HCT116 (cell line): ENCODE measurements around the gene SBSN. TPM values are rescaled to one million over a fixed set of nuclear protein-coding genes. Genes with fewer than 3 reads are reported as not detected.
A peak's percentile ranks its signal among the peaks of the same experiment; 100 is the strongest.

Source experiments
- ATAC-seq: fragments of 200-7000 bp; cut with Tn5 transposase; 2 replicates; pipeline ENCODE4 v1.9.1; 2020; ENCODE audit warnings: mild to moderate bottlenecking, moderate library complexity
- BruUV-seq: library from RNA; stranded (reverse); fragments of 400-500 nt; replicated peaks from 2 replicates; lab custom pipeline; 2021; lab: Mats Ljungman, UMichigan
- CTCF ChIA-PET: fragments of 300-600 bp; sonication (Branson Sonifier 250); formaldehyde crosslinking; loops from one replicate; lab custom pipeline; 2021; ENCODE audit warnings: antibody characterized with exemption; lab: Charles Lee
- POLR2A ChIA-PET: fragments of 300-600, 350-600 bp; sonication (Branson Sonifier 250); formaldehyde crosslinking; loops from one replicate; lab custom pipeline; 2021; ENCODE audit warnings: antibody characterized with exemption; lab: Charles Lee
- RAD21 ChIA-PET, 2 experiments: fragments of 300-600 bp; sonication (Branson Sonifier 250); formaldehyde crosslinking; loops; one replicate each; lab custom pipeline; 2023; ENCODE audit warnings: low total read pairs in 2 of 2; ENCODE audit not compliant: uncharacterized antibody in 2 of 2, unreplicated experiment in 2 of 2, low non-redundant PET in 1 of 2; lab: Charles Lee
- DNase-seq: peaks from one replicate; pipeline ENCODE4 v3.0.0-alpha.2; 2010; ENCODE audit warnings: low read depth, low spot score
- H2AFZ ChIP-seq: fragments of 200-600 bp; shearing (Covaris generic), sonication (generic); 2 replicates; pipeline ENCODE4 v1.6.1; 2017; ENCODE audit warnings: low read depth, mixed run types, mixed read lengths, antibody characterized with exemption, low read length; ENCODE audit not compliant: poor library complexity, severe bottlenecking
- H3K27ac ChIP-seq: 2 replicates; pipeline ENCODE4 v1.5.1; 2012; ENCODE audit warnings: low read depth, low read length
- H3K27me3 ChIP-seq: fragments of 200-600 bp; sonication (generic); 2 replicates; pipeline ENCODE4 v1.6.1; 2016; ENCODE audit warnings: mixed run types, low read length, mixed read lengths; ENCODE audit not compliant: insufficient read depth
- H3K36me3 ChIP-seq, 2 experiments: fragments of 200-500 bp in 1 of 2; fragments of 200-600 bp in 1 of 2; sonication (Bioruptor generic) in 1 of 2; sonication (generic) in 1 of 2; 2 replicates each; pipeline versions ENCODE4 v1.5.1 to v1.6.1; 2014 to 2016; ENCODE audit warnings: low read length in 2 of 2, inconsistent platforms in 1 of 2, mixed read lengths in 1 of 2, mixed run types in 1 of 2; ENCODE audit not compliant: insufficient read depth in 2 of 2, control insufficient read depth in 1 of 2
- H3K4me1 ChIP-seq, 2 experiments: fragments of 200-600 bp in 1 of 2; sonication (generic) in 1 of 2; 2 replicates each; pipeline versions ENCODE4 v1.5.1 to v1.6.1; 2012 to 2017; ENCODE audit warnings: low read length in 2 of 2, inconsistent platforms in 1 of 2, mild to moderate bottlenecking in 1 of 2, mixed read lengths in 1 of 2, mixed run types in 1 of 2, moderate library complexity in 1 of 2; ENCODE audit not compliant: insufficient read depth in 2 of 2, control insufficient read depth in 1 of 2
- H3K4me2 ChIP-seq: fragments of 200-600 bp; sonication (generic); 2 replicates; pipeline ENCODE4 v1.6.1; 2017; ENCODE audit warnings: mixed run types, low read length, mixed read lengths
- H3K4me3 ChIP-seq, 2 experiments: fragments of 200-600 bp in 1 of 2; sonication (generic) in 1 of 2; replicated peaks in 1 of 2; 2 replicates each; pipeline ENCODE4 v1.5.1; 2011 to 2016; ENCODE audit warnings: low read length in 2 of 2, control low read depth in 1 of 2, low read depth in 1 of 2, mild to moderate bottlenecking in 1 of 2, mixed read lengths in 1 of 2, mixed run types in 1 of 2
- H3K79me2 ChIP-seq: fragments of 200-600 bp; sonication (generic); 2 replicates; pipeline ENCODE4 v1.6.1; 2017; ENCODE audit warnings: mild to moderate bottlenecking, mixed run types, low read length, moderate library complexity, mixed read lengths; ENCODE audit not compliant: insufficient read depth
- H3K9ac ChIP-seq: fragments of 200-600 bp; sonication (generic); 2 replicates; pipeline ENCODE4 v1.6.1; 2016; ENCODE audit warnings: low read length, mixed read lengths
- H3K9me2 ChIP-seq: fragments of 200-600 bp; sonication (generic), shearing (Covaris generic); 2 replicates; pipeline ENCODE4 v1.6.1; 2017; ENCODE audit warnings: mixed run types, mild to moderate bottlenecking, moderate library complexity; ENCODE audit not compliant: insufficient read depth
- H3K9me3 ChIP-seq, 2 experiments: fragments of 200-500 bp in 1 of 2; fragments of 200-600 bp in 1 of 2; sonication (Bioruptor generic) in 1 of 2; sonication (generic) in 1 of 2; 2 replicates each; pipeline ENCODE4 v1.6.1; 2014 to 2017; ENCODE audit warnings: low read length in 2 of 2, mixed read lengths in 2 of 2, inconsistent platforms in 1 of 2, low read depth in 1 of 2, mild to moderate bottlenecking in 1 of 2, mixed run types in 1 of 2, moderate library complexity in 1 of 2; ENCODE audit not compliant: control insufficient read depth in 1 of 2, insufficient read depth in 1 of 2
- H4K20me1 ChIP-seq: fragments of 200-600 bp; sonication (generic), shearing (Covaris generic); 2 replicates; pipeline ENCODE4 v1.6.1; 2017; ENCODE audit warnings: mixed run types, mild to moderate bottlenecking, moderate library complexity; ENCODE audit not compliant: insufficient read depth
- CEBPB ChIP-seq: IDR thresholded peaks from 2 replicates; pipeline ENCODE4 v1.6.1; 2012; ENCODE audit warnings: low read depth
- POLR2AphosphoS5 ChIP-seq: IDR thresholded peaks from 2 replicates; pipeline ENCODE4 v1.6.1; 2011; ENCODE audit warnings: mild to moderate bottlenecking, low read depth, low read length, moderate library complexity
- RAD21 ChIP-seq: IDR thresholded peaks from 2 replicates; pipeline ENCODE4 v1.6.1; 2012; ENCODE audit warnings: low read depth, mild to moderate bottlenecking
- TCF7L2 ChIP-seq: IDR thresholded peaks from 2 replicates; pipeline ENCODE4 v1.7.0; 2011; ENCODE audit warnings: borderline replicate concordance, inconsistent platforms; ENCODE audit not compliant: insufficient read depth, insufficient read length; ENCODE audit errors: extremely low read depth
- ZFX ChIP-seq: fragments of 450-650 bp; IDR thresholded peaks from 2 replicates; pipeline ENCODE4 v1.6.1; 2017
- ZNF274 ChIP-seq: fragments of 200-500 bp; sonication (Bioruptor generic); IDR thresholded peaks from 2 replicates; pipeline ENCODE4 v1.6.1; 2014; ENCODE audit warnings: mild to moderate bottlenecking, low read depth, low read length, inconsistent platforms
- intact Hi-C: fragments of 100-400 bp; cut with micrococcal nuclease; formaldehyde crosslinking; loops from 2 replicates; pipeline ENCODE4 v1.10.0; 2022
- total RNA-seq: library from RNA; stranded (reverse); gene quantifications from one replicate; pipeline ENCODE4 v1.2.1, GENCODE V29; 2021; ENCODE audit not compliant: unreplicated experiment
- TF ChIP-seq, protein P1 (sequence below), 3 experiments: fragments of 200-600 bp in 1 of 3; sonication (generic) in 1 of 3; IDR thresholded peaks in 2 of 3; conservative IDR thresholded peaks in 1 of 3; 2 replicates each; pipeline ENCODE4 v1.5.1; 2012 to 2017; ENCODE audit warnings: low read depth in 2 of 3, low read length in 2 of 3, antibody characterized with exemption in 1 of 3, borderline replicate concordance in 1 of 3, control low read depth in 1 of 3, mild to moderate bottlenecking in 1 of 3, mixed read lengths in 1 of 3, mixed run types in 1 of 3, moderate library complexity in 1 of 3; ENCODE audit not compliant: insufficient read depth in 1 of 3

Gene SBSN
- total RNA-seq, 1 experiment from 2014 or later = 0.66 TPM

DNA sequence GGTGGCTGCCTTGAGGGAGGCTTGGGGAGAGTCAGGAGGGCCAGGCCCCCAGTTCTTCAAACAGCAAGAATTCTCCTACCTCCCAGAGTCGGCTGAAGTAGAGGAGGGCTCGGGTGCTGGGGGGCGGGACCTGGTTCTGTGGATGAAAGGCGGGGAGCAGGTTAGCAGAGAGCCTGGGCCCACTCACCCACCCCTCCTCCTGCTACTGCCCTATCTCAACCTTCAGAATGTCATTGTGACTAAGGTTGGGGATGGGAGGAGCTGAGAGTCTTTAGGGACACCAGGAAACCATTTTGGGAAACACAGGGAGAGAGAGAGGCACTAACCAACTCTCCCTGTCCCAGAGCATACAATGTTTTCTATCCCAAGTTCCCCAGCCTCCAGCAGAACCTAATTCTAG, 25.4 kb downstream of the SBSN start:
- Histone ChIP-seq H3K4me1 (no peaks in the 10 kb centered on the region), H4K20me1 (no peaks in the 10 kb centered on the region), H3K9me2 (no peaks in the 10 kb centered on the region), H3K36me3 (peaks cover 33 to 44% of the 10 kb centered on the region in 2 experiments; a peak in 3 of 4 replicates), H3K9me3 (no peaks in the 10 kb centered on the region), H2AFZ (no peak overlapping the region), H3K9ac (no peak overlapping the region), H3K4me2 (no peak overlapping the region), H3K4me3 (no peak overlapping the region), H3K79me2 (peaks cover 26% of the 10 kb centered on the region), H3K27me3 (no peaks in the 10 kb centered on the region), H3K27ac (no peak overlapping the region)
- ATAC-seq (no peak), DNase-seq (no peak)
- no TSS peak for BruUV-seq
- TF ChIP-seq ZNF274 = no peak
- TF ChIP-seq, protein P1, sequence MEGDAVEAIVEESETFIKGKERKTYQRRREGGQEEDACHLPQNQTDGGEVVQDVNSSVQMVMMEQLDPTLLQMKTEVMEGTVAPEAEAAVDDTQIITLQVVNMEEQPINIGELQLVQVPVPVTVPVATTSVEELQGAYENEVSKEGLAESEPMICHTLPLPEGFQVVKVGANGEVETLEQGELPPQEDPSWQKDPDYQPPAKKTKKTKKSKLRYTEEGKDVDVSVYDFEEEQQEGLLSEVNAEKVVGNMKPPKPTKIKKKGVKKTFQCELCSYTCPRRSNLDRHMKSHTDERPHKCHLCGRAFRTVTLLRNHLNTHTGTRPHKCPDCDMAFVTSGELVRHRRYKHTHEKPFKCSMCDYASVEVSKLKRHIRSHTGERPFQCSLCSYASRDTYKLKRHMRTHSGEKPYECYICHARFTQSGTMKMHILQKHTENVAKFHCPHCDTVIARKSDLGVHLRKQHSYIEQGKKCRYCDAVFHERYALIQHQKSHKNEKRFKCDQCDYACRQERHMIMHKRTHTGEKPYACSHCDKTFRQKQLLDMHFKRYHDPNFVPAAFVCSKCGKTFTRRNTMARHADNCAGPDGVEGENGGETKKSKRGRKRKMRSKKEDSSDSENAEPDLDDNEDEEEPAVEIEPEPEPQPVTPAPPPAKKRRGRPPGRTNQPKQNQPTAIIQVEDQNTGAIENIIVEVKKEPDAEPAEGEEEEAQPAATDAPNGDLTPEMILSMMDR (IDR thresholded peaks at IDR 0.05 in 2 of 3, conservative IDR thresholded peaks at IDR 0.05 in 1 of 3; ENCODE audit: borderline replicate concordance in 1 of 3, insufficient read depth in 1 of 3, low read depth in 2 of 3, low read length in 2 of 3) = no peak
- TF ChIP-seq RAD21 = no peak
- no peak for TF ChIP-seq POLR2AphosphoS5
- RAD21 ChIA-PET = no interaction called here
- CTCF ChIA-PET = interaction anchor here (1.3 kb wide), 1 partner anchor 7 kb away, joined by 3 read pairs; no protein-coding TSS in a partner anchor
- POLR2A ChIA-PET = no interaction called here
- intact Hi-C loops = no loop called here

DNA sequence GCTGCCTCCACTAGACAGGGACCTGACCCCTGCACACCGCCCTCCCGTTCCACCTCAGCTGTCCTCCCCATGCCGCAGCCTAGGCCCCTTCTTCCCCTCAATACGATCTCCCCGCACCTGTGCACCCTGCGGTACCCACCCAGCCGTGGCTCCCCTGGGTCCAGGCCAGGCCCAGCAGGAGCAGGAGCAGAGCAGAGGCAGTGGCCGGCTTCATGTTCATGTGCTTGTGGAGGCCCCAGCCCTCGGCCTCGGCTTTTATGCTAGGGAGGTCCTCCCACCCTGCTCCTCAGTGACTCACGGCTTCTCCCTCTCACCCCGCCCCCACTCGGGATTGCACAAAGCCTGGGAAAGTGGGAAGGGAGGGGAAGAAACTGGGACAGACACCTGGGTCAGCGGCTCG, 26.4 kb downstream of the SBSN start:
- intact Hi-C loops = no loop called here
- no peak overlapping the region for H3K4me2 ChIP-seq
- H3K27me3 ChIP-seq = no peaks in the 10 kb centered on the region
- H2AFZ ChIP-seq = no peak overlapping the region
- ChIA-PET POLR2A (no interaction called here), RAD21 (no interaction called here), CTCF (interaction anchor here (1.3 kb wide), 1 partner anchor 8 kb away, joined by 3 read pairs; no protein-coding TSS in a partner anchor)
- H3K9me2 ChIP-seq = no peaks in the 10 kb centered on the region
- H3K9me3 ChIP-seq = no peaks in the 10 kb centered on the region
- H3K79me2 ChIP-seq = peaks cover 15% of the 10 kb centered on the region; the same call in 1 of the 2 replicates
- H3K27ac ChIP-seq = no peak overlapping the region
- no peak overlapping the region for H3K9ac ChIP-seq
- H4K20me1 ChIP-seq = no peaks in the 10 kb centered on the region
- ATAC-seq = 0 out of 2 replicates have a peak, but pooled peaks have one; percentile 15
- no TSS peak for BruUV-seq
- peaks cover 33 to 37% of the 10 kb centered on the region in 2 experiments; a peak in 3 of 4 replicates for H3K36me3 ChIP-seq
- TF ChIP-seq TCF7L2 (no peak), CEBPB (no peak), ZFX (no peak)
- DNase-seq = no peak
- H3K4me3 ChIP-seq = no peak overlapping the region
- H3K4me1 ChIP-seq = no peaks in the 10 kb centered on the region
